Stimulated activated CD4-positive, alpha-beta T cell treated with anti-CD3 and anti-CD28 coated beads, Interleukin-2, amount 100 ng/mL, for 24 hours (primary cell): ENCODE results near the gene CCND3.

Source experiments
- DNase-seq, 2 donors: peaks; one replicate each; pipeline ENCODE4 v3.0.0-alpha.2; 2020

Gene CCND3

DNA sequence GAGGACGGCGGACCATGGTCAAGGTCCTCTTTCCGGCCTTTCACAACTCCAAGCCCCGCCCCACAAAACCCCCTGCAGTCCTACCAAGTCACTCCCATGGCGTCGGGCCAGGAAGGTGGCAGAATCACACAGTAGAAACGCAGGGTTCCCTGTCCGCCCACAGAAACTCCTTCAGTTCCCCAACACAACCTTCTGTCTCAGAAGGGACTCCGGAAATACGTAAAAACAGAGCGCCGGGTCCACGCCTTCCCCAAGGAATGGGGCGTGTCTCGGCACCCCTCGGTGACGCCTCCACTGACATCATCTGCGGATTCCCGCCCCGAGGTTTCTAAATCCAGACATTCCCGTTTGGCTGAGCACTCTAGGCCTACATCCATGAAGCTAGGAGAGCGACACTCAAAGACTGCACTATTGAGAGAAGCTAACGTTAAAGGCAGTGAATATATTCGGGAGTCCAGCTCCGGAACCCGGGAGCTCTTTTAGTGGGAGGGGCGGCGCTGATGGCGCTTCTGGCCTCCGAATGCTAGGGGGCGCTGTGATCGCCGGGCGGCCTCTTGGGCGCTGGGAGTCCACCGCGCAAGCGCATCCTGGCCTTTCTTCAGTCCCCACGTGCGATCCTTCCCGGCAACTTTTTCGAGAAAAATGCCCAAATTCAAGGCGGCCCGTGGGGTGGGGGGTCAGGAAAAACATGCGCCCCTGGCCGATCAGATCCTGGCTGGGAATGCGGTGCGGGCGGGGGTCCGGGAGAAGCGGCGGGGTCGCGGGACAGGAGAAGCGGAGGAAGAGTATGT lies 20.5 kb downstream of the CCND3 start, which contains the start of the genes BYSL and MED20:
Gene BYSL, plus strand, starts transcription at position 579 of the 791 bp plus-strand sequence. Its CDS starts 64 bp downstream, at position 643.
Gene MED20, minus strand, starts transcription at position 219 of the 791 bp plus-strand sequence. Its CDS starts 121 bp downstream, at position 98.
- DNase-seq = peak; percentile 96 to 97

DNA sequence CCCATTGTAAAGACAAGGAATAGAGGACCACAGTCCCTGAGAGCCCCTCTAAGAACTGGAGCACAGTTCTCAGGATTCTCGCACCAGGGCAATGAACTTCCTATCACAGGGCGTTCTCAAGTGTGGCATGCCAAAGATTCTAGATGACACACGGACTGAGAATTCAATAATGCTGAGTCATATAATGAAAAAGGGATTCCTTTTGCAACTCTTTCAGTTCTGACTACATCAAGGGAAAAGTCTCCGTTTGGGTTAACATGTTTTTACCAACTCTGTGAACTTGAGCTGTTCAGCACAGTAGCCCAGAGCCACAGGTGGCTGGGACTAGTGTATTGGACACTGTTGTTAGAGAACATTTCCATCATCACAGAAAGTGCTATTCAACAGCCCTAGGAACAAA lies 24.1 kb downstream of the CCND3 start:
- DNase-seq = no peak

DNA sequence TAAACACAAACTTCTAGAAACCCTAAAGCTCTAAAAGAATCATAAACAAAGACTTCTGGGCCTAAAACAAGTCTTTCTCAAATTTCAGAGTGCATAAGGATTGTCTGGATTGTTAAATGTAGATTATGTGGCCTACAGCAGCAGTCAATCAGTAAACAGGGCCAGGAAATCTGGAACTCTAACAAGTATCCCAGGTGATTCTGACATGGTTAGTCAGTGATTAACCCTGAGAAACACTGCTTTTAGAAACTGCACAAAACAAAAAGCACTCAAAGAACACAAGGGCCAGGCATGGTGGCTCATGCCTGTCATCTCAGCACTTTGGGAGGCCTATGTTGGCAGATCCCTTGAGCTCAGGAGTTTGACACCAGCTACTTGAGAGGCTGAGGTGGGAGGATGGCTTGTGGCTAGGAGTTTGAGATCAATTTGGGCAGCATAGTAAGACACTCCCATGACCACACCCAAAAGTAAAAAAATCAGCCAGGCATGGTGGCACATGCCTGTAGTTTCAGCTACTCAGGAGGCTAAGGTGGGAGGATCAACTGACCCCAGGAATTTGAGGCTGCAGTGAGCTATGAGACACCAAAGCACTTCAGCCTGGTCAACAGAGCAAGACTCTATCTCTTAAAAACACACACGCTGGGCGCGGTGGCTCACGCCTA lies 26.6 kb downstream of the CCND3 start:
- no peak for DNase-seq

DNA sequence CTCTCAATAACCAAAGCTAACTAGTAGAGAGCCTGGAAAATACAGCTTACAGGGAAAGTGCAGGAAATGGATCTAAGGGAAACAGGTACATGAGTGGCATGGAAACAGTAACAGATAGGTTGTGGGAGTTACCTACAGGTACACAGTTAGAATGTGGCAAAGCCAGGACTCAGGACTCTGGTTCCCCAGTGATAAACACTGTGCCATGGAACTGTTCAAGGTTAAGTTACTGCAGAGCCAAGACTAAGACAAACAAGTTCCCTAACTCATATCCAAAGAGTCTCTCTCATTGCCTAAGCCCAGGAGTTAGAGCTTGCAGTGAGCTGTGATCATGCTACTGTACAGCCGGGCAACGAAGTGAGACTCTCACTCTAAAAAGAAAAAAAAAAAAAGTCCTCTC lies 27.3 kb downstream of the CCND3 start:
- DNase-seq = no peak

DNA sequence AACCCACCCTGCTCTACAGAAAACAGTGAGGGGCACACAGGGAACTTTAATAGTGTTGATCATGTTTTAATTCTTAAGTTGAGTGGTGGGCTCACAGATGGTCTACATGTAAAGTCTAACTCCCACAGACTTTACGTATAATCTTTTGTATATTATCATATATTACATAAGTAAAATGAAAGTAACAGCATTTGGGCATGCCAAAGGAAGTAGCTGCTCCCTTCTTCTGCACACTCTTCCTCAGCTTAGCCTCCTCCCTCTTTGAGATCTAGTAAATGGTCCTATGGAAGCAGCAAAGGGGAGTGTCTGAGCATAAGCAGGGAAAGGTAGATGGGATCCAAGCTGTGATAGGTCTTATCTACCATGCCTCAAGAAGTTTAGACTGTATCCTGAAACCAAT lies 31.9 kb downstream of the CCND3 start:
- no peak for DNase-seq

DNA sequence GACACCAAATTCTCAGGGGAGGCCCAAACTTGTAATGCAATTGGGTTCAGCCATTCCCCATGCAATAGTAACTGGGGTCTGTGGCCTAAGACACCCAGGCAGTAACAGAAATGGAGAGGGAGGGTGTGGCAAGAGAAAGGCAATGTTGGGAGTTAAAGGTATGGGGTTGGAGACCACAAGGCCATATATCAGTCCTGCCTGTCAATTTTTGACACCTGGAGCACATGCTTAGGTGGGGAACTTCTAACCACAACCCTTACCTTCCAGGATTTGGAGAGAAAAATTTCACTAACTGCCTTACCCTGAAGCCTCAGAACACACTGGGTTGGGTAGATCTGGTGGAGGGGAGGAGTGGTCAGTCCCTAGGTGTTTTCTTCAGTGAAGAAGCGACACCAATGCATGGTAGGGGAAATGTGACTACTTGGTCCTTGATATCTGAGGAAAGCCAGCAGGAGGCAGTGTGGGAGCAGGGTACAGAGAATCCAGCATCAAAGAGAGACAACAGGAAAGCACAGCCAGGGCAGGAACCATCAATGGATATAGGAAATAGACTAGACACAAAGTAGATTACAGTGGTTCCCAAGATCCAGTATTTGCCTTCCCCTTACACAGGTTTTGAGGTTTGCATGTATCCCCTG lies 39.6 kb downstream of the CCND3 start:
- peak; percentile 57 to 69 for DNase-seq

DNA sequence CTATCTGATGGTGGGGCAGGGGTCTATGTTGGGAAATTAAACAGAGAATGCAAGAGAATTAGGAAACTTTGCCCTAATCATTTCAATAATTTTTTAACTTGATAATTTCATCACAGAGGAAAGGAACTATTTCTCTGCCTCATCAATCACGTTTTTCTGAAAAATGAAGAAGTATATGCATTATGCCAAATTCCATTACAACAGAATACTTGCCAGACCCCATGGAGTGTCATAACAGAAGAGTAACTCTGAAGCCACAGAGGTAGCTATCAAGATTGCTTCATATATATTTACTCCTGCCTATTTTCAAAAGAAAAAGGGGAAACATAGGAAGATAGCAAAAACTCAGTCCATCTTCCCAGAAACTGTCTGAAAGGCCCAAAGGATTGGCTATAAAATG lies 40.7 kb downstream of the CCND3 start:
- DNase-seq = no peak

DNA sequence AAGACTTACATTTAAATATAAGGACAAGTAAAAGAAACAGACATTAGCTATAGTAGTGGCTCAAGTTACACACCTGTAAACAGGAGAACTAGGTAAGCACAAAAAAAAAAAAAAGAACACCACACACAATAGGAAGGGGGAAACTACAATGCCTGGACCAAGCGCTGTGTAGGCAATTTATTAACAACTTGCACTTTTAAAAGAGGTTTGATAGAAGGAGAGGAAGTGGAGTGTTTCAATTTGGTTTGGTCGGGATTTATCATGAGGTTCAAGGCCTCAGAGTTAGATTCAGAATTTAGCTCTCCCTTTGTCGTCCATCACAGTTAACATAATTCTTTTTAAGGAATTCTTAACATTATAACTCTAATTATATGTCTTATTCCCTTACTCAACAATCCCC lies 45.3 kb downstream of the CCND3 start:
- DNase-seq = no peak

DNA sequence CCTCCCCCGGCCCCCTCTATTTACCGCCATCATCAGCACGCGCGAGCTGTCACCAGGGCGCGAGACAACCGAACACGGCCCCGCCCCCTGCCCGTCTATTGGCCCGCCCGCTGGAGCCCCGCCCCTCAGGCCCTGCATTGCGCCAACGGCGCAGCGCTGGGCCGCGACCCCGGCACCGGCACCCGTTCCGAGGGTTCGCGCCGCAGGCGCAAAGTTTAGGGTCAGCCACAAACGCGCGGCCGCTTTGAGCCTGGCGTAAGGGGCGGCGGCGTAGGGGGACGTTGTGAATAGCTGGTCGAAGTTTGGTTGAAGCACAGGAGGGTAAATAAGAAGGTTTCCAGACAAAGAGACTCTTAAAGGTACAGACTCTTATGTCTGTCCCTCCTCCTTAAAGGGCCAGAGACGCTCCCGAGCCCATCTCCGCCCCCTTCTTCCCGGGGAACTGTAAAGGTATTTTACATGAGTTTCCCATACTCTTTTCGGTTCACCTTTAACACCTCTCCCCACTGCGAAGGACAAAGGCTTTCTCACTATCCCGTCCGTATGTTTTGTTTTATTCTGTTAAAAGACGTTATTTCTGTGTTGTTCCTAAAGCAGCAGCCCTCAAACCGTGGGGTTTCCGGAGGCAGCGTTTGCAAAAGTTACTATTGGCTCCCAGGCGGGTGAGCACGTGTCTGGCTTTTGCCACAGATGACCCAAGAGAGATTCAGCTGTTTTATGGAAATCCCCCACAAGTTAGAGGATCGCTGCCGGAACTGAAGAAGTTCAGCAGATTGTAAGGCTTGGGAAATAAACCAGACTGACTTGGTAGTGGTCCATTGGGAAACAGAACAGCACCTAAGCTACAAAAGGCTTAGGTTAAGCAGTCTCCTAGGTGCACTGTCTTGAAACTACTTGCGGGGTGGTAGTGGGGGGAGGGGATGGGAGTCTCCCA lies 46.0 kb downstream of the CCND3 start, which contains the start of gene USP49:
Gene USP49, minus strand, starts transcription at position 76 of the 934 bp plus-strand sequence. CDS start 88,392 bp downstream, outside the sequence.
- DNase-seq = peak; percentile 94 to 97

DNA sequence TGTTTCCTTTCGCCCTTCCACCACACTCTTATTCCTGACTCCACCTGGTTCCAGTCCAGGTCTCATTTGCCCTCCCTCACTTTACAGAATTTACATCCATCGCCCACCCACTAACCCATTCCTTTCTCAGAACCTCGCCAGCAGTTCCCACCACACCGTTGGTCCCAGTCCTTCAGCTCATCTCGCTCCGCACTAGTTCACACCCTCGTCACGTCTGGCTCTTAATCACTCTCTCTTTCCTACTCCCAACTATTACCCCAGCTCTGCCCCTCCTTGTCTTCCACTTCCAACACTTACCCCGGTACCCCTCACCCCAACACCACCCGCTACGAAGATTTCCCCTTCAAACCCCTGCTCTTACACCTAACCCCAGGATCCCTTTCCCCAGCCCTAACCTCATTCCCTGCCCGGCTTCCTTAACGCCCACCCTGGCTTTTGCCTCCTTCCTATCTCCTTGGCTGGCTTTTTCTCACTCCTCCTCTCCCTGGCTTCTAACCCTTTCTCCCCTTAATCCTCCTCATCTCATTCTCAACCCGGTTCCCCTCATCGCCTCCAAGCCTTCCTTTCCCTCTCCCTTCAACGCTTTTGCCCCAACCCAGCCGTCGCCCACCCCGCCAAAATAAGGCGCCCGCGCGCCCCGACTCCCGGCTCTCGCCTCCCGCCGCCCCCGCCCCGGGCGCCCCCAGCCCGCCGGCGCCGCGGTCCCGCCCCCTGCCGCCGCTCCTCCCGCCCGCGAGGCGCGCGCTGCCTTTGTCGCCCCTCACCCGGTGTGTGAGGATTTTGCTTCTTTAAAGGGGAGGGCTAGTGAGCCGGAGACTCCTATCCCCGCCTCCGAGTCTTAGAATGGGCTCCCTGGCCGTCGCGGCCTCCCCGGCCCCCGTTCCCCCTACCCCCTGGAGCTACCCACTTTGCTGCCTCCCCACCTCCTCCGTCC lies 47.0 kb downstream of the CCND3 start:
- peak; percentile 12 to 20 for DNase-seq

DNA sequence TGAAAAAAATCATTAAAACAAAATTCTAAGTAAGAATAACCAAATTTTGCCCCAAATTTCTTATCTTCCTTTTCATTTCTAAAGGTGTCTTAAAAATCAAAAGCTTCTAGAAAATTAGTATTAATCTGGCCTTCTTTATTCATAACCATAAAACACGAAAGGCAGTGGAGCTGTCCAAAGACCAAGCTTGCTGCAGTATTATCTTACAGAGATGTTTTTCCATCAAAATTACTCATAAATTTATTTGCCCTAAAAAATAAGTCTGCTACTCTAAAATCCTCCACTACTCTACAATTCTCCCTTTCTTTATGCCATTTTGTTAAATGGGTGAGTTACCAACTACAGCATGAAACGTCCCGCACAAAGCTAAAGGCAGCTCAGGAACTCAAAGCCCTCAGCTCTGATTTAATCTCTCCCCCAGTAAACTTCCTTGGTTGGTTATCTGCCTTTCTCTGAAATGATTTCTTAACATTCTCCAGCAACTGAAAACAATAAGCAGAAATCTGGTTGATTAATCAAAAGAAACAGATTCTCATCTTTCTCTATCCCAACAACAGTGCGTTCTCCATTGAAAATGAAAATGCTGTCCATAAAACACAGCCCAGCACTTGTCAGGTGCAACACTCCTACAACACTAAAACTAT lies 48.6 kb downstream of the CCND3 start:
- no peak for DNase-seq

DNA sequence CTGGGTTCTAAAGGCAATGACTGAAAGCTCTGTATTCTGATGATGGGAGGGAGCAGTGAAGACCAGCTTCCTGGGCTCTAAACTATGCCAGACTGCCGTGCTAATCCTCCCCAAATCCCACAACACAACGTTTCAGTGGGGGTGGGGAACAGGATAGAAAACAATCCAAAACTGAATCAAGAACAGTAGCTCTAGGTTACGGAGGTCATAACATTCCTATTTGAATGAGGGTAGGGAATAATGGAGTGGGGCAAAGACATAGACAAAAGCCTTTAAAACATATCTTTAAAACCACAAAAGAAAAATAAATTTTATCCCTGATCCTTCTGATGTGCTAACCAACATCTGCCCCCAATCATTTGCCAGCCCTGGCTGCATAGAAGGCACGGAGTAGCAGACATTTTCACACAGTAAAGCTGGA lies 54.3 kb downstream of the CCND3 start:
- no peak for DNase-seq

DNA sequence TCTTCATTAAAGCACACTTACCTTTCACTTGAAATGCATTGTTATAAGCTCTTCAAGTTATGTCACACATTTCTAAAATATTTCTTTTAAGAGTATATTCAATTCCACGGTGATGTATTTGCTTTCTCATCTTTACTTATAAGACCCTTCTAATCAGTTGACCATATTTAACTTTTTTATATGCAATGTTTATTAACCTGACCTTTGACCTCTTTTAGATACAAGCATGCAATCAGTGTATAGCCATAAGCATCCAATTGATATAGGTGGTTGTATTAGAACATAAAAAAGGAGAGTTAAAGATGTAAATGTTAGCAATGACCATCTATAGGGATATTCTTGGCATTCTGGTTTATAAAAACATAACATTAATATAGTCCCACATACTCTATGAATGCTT lies 55.7 kb downstream of the CCND3 start:
- no peak for DNase-seq

DNA sequence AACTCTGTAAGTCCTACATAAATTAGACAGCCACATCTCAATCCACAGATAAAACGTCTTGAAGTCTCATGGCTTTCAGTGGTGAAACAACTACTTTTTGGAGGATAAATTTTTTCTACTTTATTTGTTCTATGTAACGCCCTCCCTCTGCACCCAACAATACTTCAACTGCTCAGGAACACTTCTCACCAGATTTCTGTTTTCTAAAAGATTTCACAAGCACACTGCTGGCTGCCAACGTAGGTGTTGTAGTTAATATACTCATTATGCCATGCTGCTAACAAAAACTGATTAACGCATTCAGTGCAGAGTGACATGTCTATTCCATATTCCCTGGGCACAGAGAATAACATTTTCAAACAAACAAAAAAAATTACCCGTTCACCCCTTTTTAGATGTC lies 56.7 kb downstream of the CCND3 start:
- DNase-seq = no peak
